MCF 10A (cell line): ENCODE data around the gene NUBP2. TPM values are rescaled to one million over a fixed set of nuclear protein-coding genes. Genes with fewer than 3 reads are reported as not detected.

Experiments used
- BruUV-seq: library from RNA; stranded (reverse); fragments of 400-500 nt; replicated peaks from 2 replicates; lab custom pipeline; 2021; lab: Mats Ljungman, UMichigan
- CTCF ChIA-PET: fragments of 300-600 bp; sonication (Branson Sonifier 250); formaldehyde crosslinking; extraction: SDS; loops from one replicate; lab custom pipeline; 2021; ENCODE audit warnings: antibody characterized with exemption, inconsistent platforms; lab: Yijun Ruan, JAX
- POLR2A ChIA-PET: fragments of 300-600, 350-650 bp; sonication (Branson Sonifier 250); formaldehyde crosslinking; extraction: SDS; loops from one replicate; lab custom pipeline; 2020; ENCODE audit warnings: antibody characterized with exemption, inconsistent platforms; lab: Yijun Ruan, JAX
- DNase-seq: peaks from one replicate; pipeline ENCODE4 v3.0.0-alpha.2; 2018; ENCODE audit not compliant: unreplicated experiment
- H3K27ac Mint-ChIP-seq: one replicate; pipeline ENCODE4 v1.8.0; 2022; ENCODE audit warnings: mild to moderate bottlenecking, low read depth, mixed read lengths; ENCODE audit not compliant: unreplicated experiment
- H3K27me3 Mint-ChIP-seq: one replicate; pipeline ENCODE4 v1.8.0; 2022; ENCODE audit warnings: mixed read lengths; ENCODE audit not compliant: insufficient read depth, unreplicated experiment
- H3K36me3 Mint-ChIP-seq: one replicate; pipeline ENCODE4 v1.8.0; 2022; ENCODE audit warnings: mild to moderate bottlenecking, moderate library complexity, mixed read lengths; ENCODE audit not compliant: insufficient read depth, unreplicated experiment
- H3K4me1 Mint-ChIP-seq: one replicate; pipeline ENCODE4 v1.8.0; 2022; ENCODE audit warnings: mixed read lengths; ENCODE audit not compliant: insufficient read depth, unreplicated experiment
- H3K4me3 Mint-ChIP-seq: one replicate; pipeline ENCODE4 v1.8.0; 2022; ENCODE audit warnings: mild to moderate bottlenecking, moderate library complexity, mixed read lengths; ENCODE audit not compliant: unreplicated experiment
- H3K9me3 Mint-ChIP-seq: one replicate; pipeline ENCODE4 v1.8.0; 2022; ENCODE audit warnings: mixed read lengths; ENCODE audit not compliant: unreplicated experiment
- intact Hi-C: fragments of 100-400 bp; cut with micrococcal nuclease; formaldehyde crosslinking; loops from 2 replicates; pipeline ENCODE4 v1.14.1; 2022
- total RNA-seq: library from RNA; stranded (reverse); gene quantifications from 2 replicates; pipeline ENCODE4 v1.2.3, GENCODE V29; 2022
- TF ChIP-seq, protein P1 (sequence below): fragments of 200-600 bp; IDR thresholded peaks from one replicate; pipeline ENCODE4 v1.8.0; 2022; ENCODE audit warnings: antibody characterized with exemption, mild to moderate bottlenecking; ENCODE audit not compliant: unreplicated experiment

The NUBP2 gene
- total RNA-seq, 1 experiment from 2014 or later: 71.3 TPM

DNA sequence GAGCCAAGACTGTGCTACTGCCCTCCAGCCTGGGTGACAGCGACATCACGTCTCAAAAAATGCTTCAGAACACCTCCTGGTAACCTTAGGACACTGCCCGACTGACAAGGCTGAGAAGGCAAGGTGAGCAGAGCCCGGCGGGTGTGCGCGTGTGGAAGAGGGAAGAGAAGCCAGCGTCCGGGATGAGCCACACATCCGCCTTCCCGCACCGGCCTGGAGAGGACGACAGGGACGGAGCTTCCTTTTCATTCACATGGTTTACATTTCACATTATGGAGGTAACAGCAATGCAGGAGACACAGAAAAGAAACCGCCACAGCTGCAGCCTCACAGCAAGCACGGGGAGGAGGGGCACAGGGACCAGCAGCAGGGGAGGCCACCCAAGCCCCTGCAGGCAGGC, 27.3 kb downstream of the NUBP2 start:
- Mint-ChIP-seq H3K9me3 (no peaks in the 10 kb centered on the region), H3K27ac (no peak overlapping the region), H3K27me3 (no peaks in the 10 kb centered on the region), H3K36me3 (peaks cover 39% of the 10 kb centered on the region), H3K4me3 (no peak overlapping the region), H3K4me1 (no peaks in the 10 kb centered on the region)
- POLR2A ChIA-PET: no interaction called here
- TF ChIP-seq, protein P1, sequence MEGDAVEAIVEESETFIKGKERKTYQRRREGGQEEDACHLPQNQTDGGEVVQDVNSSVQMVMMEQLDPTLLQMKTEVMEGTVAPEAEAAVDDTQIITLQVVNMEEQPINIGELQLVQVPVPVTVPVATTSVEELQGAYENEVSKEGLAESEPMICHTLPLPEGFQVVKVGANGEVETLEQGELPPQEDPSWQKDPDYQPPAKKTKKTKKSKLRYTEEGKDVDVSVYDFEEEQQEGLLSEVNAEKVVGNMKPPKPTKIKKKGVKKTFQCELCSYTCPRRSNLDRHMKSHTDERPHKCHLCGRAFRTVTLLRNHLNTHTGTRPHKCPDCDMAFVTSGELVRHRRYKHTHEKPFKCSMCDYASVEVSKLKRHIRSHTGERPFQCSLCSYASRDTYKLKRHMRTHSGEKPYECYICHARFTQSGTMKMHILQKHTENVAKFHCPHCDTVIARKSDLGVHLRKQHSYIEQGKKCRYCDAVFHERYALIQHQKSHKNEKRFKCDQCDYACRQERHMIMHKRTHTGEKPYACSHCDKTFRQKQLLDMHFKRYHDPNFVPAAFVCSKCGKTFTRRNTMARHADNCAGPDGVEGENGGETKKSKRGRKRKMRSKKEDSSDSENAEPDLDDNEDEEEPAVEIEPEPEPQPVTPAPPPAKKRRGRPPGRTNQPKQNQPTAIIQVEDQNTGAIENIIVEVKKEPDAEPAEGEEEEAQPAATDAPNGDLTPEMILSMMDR: no peak
- no TSS peak for BruUV-seq
- CTCF ChIA-PET: no interaction called here
- intact Hi-C loops: no loop called here
- DNase-seq: no peak

DNA sequence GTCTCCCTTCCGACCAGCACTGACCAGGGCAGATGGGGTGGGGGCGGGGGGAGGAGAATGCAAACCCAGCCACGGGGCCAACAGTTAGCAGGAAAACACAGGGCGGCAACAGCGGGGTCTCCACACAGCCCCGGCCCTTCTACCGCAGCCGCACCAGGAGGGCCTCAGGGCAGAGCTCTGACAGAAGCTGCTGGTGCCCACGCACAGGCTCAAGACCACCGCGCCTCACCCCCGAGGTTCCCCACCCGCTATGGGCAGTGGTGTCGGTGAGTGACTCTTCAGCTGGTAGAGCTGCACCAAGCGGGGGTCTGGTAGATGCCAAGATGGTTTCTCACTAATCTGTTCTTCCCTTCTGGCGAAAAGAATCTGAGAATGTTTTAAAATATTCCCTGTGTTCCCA, 27.8 kb downstream of the NUBP2 start:
- Mint-ChIP-seq H3K9me3 (no peaks in the 10 kb centered on the region), H3K27ac (no peak overlapping the region), H3K27me3 (no peaks in the 10 kb centered on the region), H3K4me1 (no peaks in the 10 kb centered on the region), H3K36me3 (peaks cover 44% of the 10 kb centered on the region), H3K4me3 (no peak overlapping the region)
- no TSS peak for BruUV-seq
- ChIA-PET CTCF (no interaction called here), POLR2A (no interaction called here)
- intact Hi-C loops: no loop called here
- DNase-seq: no peak
- TF ChIP-seq, protein P1: no peak

DNA sequence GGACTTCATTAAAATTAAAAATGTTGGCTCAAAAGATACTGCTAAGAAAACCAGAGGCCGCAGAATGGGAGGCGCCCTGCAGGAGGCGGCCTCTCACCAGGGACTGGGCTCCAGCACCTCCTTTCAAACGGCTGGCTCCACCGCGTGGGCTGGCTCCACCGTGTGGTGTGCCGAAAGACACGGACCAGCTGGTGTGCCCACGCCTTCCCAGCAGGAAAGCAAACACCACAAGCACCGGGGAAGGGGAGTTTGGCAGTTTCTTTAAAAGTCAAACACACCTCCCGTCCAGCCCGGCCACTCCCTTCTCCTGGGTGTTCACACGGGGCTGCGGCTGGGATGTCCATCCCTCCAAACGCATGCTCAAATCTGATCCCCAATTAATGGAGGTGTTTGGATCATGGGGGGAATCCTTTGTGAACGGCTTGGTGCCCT, 30.0 kb downstream of the NUBP2 start:
- intact Hi-C loops: no loop called here
- Mint-ChIP-seq H3K36me3 (peaks cover 54% of the 10 kb centered on the region), H3K9me3 (no peaks in the 10 kb centered on the region), H3K27ac (no peak overlapping the region), H3K4me3 (no peak overlapping the region), H3K4me1 (no peaks in the 10 kb centered on the region), H3K27me3 (no peaks in the 10 kb centered on the region)
- TF ChIP-seq, protein P1: peak; percentile 18
- ChIA-PET CTCF (no interaction called here), POLR2A (no interaction called here)
- BruUV-seq: no TSS peak
- DNase-seq: peak; percentile 47

DNA sequence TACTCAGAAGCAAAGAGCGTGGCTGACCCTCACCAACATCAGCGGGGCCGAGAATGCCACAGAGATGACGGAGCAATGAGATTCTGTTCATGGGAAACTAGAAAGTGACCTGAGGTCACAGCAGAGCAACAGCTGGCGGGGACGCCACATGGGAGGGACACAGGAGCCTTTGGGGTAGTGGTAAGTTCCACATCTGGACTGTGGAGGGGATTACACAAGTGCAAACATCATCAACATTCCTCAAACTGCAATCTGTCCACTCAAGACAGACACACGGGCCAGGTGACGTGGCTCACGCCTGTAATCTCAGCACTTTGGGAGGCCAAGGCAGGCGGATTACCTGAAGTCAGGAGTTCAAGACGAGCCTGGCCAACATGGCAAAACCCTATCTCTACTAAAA, 32.7 kb downstream of the NUBP2 start:
- no peaks in the 10 kb centered on the region for H3K27me3 Mint-ChIP-seq
- ChIA-PET CTCF (no interaction called here), POLR2A (interaction anchor here (2.1 kb wide), 1 partner anchor 11 kb away, joined by 7 read pairs; the partner anchor contains the start of genes FAHD1 and HAGH)
- H3K4me1 Mint-ChIP-seq: no peaks in the 10 kb centered on the region
- no peaks in the 10 kb centered on the region for H3K9me3 Mint-ChIP-seq
- intact Hi-C loops: no loop called here
- TF ChIP-seq, protein P1: no peak
- peaks cover 45% of the 10 kb centered on the region for H3K36me3 Mint-ChIP-seq
- BruUV-seq: no TSS peak
- H3K4me3 Mint-ChIP-seq: no peak overlapping the region
- no peak for DNase-seq
- no peak overlapping the region for H3K27ac Mint-ChIP-seq
